WERI-Rb-1 (cell line): ENCODE data around the gene OR4K15.

Source experiments
- DNase-seq: peaks from one replicate; pipeline ENCODE4 v3.0.0-alpha.2; 2020
- H3K27ac ChIP-seq: fragments of 250-450 bp; sonication (Bioruptor Pico); 2 replicates; pipeline ENCODE4 v1.5.1; 2020; ENCODE audit warnings: mild to moderate bottlenecking, moderate library complexity
- H3K27me3 ChIP-seq: fragments of 250-450 bp; sonication (Bioruptor Pico); 2 replicates; pipeline ENCODE4 v1.5.1; 2021; ENCODE audit warnings: mild to moderate bottlenecking, low read depth, moderate library complexity; ENCODE audit not compliant: insufficient read depth, severe bottlenecking
- H3K36me3 ChIP-seq: fragments of 250-450 bp; sonication (Bioruptor Pico); 2 replicates; pipeline ENCODE4 v1.5.1; 2020; ENCODE audit warnings: mild to moderate bottlenecking, moderate library complexity
- H3K4me3 ChIP-seq: 2 replicates; pipeline ENCODE4 v1.5.1; 2011; ENCODE audit warnings: low read depth, mild to moderate bottlenecking, control low read depth, low read length
- H3K9me3 ChIP-seq: fragments of 250-450 bp; sonication (Bioruptor Pico); 2 replicates; pipeline ENCODE4 v1.5.1; 2021; ENCODE audit warnings: mild to moderate bottlenecking, moderate library complexity; ENCODE audit not compliant: severe bottlenecking
- TF ChIP-seq, protein P1 (sequence below): IDR thresholded peaks from 2 replicates; pipeline ENCODE4 v1.5.1; 2011; ENCODE audit warnings: low read depth, mild to moderate bottlenecking, control low read depth, inconsistent platforms, low read length

Gene OR4K15

GRCh38 chr14:19974844-19975243, 547 bp upstream of the OR4K15 start:
- Histone ChIP-seq H3K36me3 (no peaks in the 10 kb centered on the region), H3K9me3 (no peaks in the 10 kb centered on the region), H3K27me3 (no peaks in the 10 kb centered on the region), H3K4me3 (no peak overlapping the region), H3K27ac (no peak overlapping the region)
- TF ChIP-seq, protein P1, sequence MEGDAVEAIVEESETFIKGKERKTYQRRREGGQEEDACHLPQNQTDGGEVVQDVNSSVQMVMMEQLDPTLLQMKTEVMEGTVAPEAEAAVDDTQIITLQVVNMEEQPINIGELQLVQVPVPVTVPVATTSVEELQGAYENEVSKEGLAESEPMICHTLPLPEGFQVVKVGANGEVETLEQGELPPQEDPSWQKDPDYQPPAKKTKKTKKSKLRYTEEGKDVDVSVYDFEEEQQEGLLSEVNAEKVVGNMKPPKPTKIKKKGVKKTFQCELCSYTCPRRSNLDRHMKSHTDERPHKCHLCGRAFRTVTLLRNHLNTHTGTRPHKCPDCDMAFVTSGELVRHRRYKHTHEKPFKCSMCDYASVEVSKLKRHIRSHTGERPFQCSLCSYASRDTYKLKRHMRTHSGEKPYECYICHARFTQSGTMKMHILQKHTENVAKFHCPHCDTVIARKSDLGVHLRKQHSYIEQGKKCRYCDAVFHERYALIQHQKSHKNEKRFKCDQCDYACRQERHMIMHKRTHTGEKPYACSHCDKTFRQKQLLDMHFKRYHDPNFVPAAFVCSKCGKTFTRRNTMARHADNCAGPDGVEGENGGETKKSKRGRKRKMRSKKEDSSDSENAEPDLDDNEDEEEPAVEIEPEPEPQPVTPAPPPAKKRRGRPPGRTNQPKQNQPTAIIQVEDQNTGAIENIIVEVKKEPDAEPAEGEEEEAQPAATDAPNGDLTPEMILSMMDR, result no peak
- no peak for DNase-seq

DNA sequence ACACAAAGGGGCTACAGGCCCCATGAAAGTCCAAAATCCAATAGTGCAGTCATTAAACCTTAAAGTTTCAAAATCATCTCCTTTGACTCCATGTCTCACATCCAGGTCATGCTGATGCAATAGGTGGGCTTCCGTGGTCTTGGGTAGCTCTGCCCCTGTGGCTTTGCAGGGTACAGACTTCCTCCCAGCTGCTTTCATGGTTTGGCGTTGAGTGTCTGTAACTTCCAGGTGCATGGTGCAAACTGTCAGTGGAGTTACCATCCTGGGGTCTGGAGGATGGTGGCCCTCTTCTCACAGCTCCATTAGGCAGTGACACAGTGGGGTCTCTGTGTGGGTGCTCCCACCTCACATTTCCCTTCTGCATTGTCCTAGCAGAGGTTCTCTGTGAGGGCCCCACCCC, 18.0 kb downstream of the OR4K15 start:
- no peak for DNase-seq
- no peak overlapping the region for H3K27ac ChIP-seq
- H3K36me3 ChIP-seq, result no peaks in the 10 kb centered on the region
- peaks cover 21% of the 10 kb centered on the region for H3K27me3 ChIP-seq
- H3K9me3 ChIP-seq, result no peaks in the 10 kb centered on the region
- no peak overlapping the region for H3K4me3 ChIP-seq
- TF ChIP-seq, protein P1, result no peak

- Histone ChIP-seq H3K36me3 (no peaks in the 10 kb centered on the region), H3K9me3 (no peaks in the 10 kb centered on the region), H3K27ac (no peak within 1 kb of the TSS), H3K4me3 (no peak within 1 kb of the TSS), H3K27me3 (peaks cover 9% of the 10 kb centered on the region)
- TF ChIP-seq, protein P1, result no peak
- DNase-seq, result no peak
These were observed 26.5 kb downstream of the OR4K15 start, which contains the start of gene OR4Q2 for GRCh38 chr14:20001863-20002262. OR4Q2 (plus strand) TSS chr14:20002163.

- no peaks in the 10 kb centered on the region for H3K36me3 ChIP-seq
- no peak overlapping the region for H3K27ac ChIP-seq
- no peak overlapping the region for H3K4me3 ChIP-seq
- H3K27me3 ChIP-seq, result peaks cover 9% of the 10 kb centered on the region
- DNase-seq, result no peak
- TF ChIP-seq, protein P1, result no peak
- H3K9me3 ChIP-seq, result no peaks in the 10 kb centered on the region
These were observed 26.9 kb downstream of the OR4K15 start for GRCh38 chr14:20002319-20002718.

GRCh38 chr14:20008156-20008555, 32.8 kb downstream of the OR4K15 start:
- no peaks in the 10 kb centered on the region for H3K9me3 ChIP-seq
- H3K4me3 ChIP-seq, result no peak overlapping the region
- TF ChIP-seq, protein P1, result no peak
- peaks cover 21% of the 10 kb centered on the region for H3K27me3 ChIP-seq
- no peak for DNase-seq
- no peaks in the 10 kb centered on the region for H3K36me3 ChIP-seq
- H3K27ac ChIP-seq, result no peak overlapping the region

DNA sequence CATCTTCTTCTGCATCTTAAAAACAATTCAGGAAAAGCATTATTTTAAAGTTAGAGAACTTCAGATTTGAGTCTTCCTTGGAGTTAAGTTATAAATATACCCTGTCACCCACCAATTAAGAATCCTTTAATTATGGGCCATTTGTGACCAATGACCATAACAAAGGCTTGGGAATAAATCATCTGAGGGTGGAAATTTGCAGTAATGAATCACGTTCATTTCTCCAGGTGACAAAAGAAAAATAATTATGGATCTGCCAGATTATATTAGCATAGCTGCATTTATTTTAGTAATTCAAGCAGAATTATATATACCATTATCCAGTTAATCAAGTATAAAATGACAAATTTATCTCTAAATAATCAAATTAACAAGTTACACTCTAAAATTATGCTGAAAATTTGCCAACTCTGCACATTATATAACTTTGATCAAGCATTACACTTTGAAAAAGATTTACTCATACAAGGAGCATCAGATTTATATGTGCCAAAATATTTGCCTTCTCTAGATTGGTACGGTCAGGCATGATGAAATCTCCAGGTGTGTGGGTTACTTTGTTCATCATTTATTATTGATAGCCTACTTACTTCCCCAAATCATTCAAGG, 44.0 kb downstream of the OR4K15 start, which contains the start of gene OR4K14:
Gene OR4K14, minus strand, starts transcription at position 51 of the 609 bp plus-strand sequence. CDS start 4,114 bp downstream, outside the sequence.
- DNase-seq, result no peak
- H3K36me3 ChIP-seq, result no peaks in the 10 kb centered on the region
- H3K27me3 ChIP-seq, result peaks cover 46% of the 10 kb centered on the region
- TF ChIP-seq, protein P1, result no peak
- no peak within 1 kb of the TSS for H3K27ac ChIP-seq
- H3K9me3 ChIP-seq, result no peaks in the 10 kb centered on the region
- no peak within 1 kb of the TSS for H3K4me3 ChIP-seq
